Measurements from ENCODE around the gene FBXW7.

The FBXW7 gene

GRCh38 chr4:152471251-152471792, 64.6 kb downstream of the FBXW7 start:
- FAIRE-seq (no peak), DNase-seq (ENCODE audit: low spot score) (no peak)

GRCh38 chr4:152468408-152468807, 67.5 kb downstream of the FBXW7 start:
- FAIRE-seq: no peak
- DNase-seq (ENCODE audit: low spot score): no peak

GRCh38 chr4:152467101-152467500, 68.8 kb downstream of the FBXW7 start:
- no peak for FAIRE-seq
- DNase-seq (ENCODE audit: low spot score): no peak

GRCh38 chr4:152464030-152464823, 71.7 kb downstream of the FBXW7 start:
- DNase-seq (ENCODE audit: low spot score) (no peak), FAIRE-seq (no peak)

DNA sequence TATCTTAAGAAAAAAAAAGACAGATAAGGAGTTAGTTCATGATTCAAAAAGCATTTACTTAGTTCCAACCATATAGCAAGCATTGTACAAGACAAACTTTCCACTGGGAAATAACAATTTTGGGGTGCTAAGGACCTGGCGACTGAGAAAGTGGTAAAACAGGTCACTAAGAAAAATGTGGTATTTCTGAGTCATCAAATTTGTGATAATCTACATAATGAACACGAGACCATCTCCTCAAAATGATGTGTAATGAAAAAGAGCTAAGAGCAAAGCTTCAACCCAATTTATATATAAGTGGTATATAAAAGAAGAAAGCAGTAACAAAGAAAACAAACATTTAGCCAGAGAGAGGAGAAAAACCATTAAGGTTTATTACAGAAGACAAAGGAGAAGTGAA, 72.3 kb downstream of the FBXW7 start:
- FAIRE-seq (no peak), DNase-seq (ENCODE audit: low spot score) (no peak)

DNA sequence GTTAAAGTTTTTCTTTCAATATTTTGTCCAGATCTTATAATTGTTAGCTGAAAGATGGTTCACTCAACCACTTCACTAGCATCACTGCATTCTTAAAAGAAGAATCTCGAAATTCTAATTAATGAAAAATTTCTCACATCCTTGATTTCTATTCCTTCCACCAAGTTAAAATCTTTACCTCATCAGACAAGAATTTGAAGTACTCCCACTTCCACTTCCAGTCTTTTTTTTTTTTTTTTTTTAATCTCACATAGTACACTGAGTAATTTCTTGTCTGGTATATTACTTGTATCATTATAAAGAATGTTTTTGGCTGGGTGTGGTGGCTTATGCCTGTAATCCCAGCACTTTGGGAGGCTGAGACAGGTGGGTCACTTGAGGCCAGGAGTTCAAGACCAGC, 73.2 kb downstream of the FBXW7 start:
- FAIRE-seq (no peak), DNase-seq (ENCODE audit: low spot score) (no peak)

DNA sequence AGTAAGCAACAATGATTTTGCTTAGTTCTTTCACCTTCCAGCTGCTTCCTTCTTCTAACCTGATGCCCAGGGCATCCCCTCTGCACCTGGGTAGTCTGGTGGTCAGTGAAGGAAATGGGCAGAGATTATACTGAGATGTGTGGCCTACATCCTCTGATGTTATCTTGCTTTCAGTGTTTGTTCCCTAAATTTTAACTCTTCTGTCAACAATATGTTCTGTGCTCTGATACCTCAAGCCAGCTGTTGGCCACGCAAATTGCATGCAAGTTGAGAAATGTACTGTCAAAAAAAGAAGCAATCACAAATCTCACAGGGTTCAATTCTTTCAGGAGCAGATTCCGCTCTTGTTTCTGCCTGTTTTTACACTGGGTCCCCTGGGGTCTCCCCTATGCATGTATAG, 73.8 kb downstream of the FBXW7 start:
- no peak for FAIRE-seq
- no peak for DNase-seq (ENCODE audit: low spot score)

- no peak for FAIRE-seq
- DNase-seq (ENCODE audit: low spot score): no peak
These were observed 75.4 kb downstream of the FBXW7 start for GRCh38 chr4:152460488-152460887.

GRCh38 chr4:152459326-152459725, 76.6 kb downstream of the FBXW7 start:
- no peak for DNase-seq (ENCODE audit: low spot score)
- no peak for FAIRE-seq

GRCh38 chr4:152458801-152459302, 77.0 kb downstream of the FBXW7 start:
- FAIRE-seq (no peak), DNase-seq (ENCODE audit: low spot score) (no peak)

- no peak for FAIRE-seq
- no peak for DNase-seq (ENCODE audit: low spot score)
These were observed 79.3 kb downstream of the FBXW7 start for GRCh38 chr4:152456609-152457008.

DNA sequence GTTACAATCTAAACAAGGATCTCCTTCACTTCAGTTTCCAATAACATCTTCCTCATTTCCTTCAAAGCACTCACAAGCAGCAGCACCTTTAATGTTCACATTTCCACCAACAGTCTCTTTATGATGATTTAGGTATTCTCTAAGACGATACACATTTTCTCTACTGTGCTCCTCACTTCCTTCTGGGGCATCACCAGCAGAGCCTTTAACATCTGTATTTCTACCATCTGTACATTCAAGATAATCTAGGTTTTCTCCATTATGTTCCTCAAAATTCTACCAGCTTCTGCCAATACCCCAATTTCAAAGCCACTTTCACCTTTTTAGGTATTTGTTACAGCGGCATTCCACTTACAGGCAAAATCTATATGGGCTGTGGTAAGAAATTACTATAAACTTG, 80.6 kb downstream of the FBXW7 start:
- DNase-seq (ENCODE audit: low spot score) (no peak), FAIRE-seq (no peak)

- DNase-seq (ENCODE audit: low spot score): peak; percentile 7
- peak; percentile 55 for FAIRE-seq
These were observed 81.4 kb downstream of the FBXW7 start for GRCh38 chr4:152454398-152455011.

- no peak for DNase-seq (ENCODE audit: low spot score)
- no peak for FAIRE-seq
These were observed 84.4 kb downstream of the FBXW7 start for GRCh38 chr4:152451496-152451895.

- FAIRE-seq (no peak), DNase-seq (ENCODE audit: low spot score) (no peak)
These were observed 87.0 kb downstream of the FBXW7 start for GRCh38 chr4:152448854-152449253.

GRCh38 chr4:152448038-152448707, 87.7 kb downstream of the FBXW7 start:
- no peak for DNase-seq (ENCODE audit: low spot score)
- no peak for FAIRE-seq

DNA sequence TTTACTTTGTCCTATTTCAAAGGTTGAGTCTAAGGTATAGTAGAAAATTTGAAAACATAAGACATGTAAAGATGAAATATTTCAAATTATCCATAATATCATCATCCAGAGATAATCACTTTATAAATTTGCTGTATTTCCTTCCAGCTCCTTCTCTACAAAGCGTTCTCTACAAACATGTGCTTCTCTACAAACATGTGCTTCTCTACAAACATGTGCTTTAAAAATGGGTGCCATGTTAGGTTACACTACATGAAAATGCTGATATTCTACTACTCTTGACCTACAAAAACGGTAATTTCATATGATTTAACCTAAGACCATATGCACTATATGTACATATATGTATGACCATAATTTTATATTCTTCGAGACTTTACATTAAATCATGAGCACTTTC, 92.0 kb downstream of the FBXW7 start:
- no peak for FAIRE-seq
- no peak for DNase-seq (ENCODE audit: low spot score)

GRCh38 chr4:152437561-152437960, 98.3 kb downstream of the FBXW7 start:
- DNase-seq (ENCODE audit: low spot score): no peak
- FAIRE-seq: no peak

GRCh38 chr4:152436384-152436783, 99.5 kb downstream of the FBXW7 start:
- FAIRE-seq (no peak), DNase-seq (ENCODE audit: low spot score) (no peak)

- no peak for FAIRE-seq
- no peak for DNase-seq (ENCODE audit: low spot score)
These were observed 101.9 kb downstream of the FBXW7 start for GRCh38 chr4:152434011-152434410.

DNA sequence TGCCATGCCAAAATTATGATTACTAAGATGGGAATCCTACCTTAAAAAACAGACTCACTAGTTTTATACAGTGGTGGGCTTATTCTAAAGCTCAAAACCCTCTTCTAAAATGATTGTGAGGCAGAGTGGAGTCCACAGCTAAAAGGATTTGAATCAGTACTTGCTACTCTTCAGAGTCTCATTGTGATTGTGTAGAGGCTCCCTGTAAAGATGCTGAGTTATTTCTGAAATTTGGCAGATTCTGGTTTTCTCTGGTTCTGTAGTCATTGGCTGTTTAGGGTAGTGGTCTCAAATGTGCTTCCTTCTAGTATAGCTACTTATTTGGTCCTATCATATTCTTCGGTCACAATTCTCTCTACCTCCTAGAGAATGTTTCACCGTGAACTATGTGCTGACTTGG, 104.1 kb downstream of the FBXW7 start:
- FAIRE-seq: no peak

GRCh38 chr4:152431291-152431690, 104.6 kb downstream of the FBXW7 start:
- DNase-seq (ENCODE audit: low spot score) (no peak), FAIRE-seq (no peak)

More for the DNA sequence above, 104.1 kb downstream of the FBXW7 start:
- DNase-seq (ENCODE audit: low spot score): no peak

All from RCC 7860 (cell line).